GM12878 (cell line): ENCODE measurements around the gene TNP2. TPM values are rescaled to one million over a fixed set of nuclear protein-coding genes. Genes with fewer than 3 reads are reported as not detected.

ENCODE experiments used
- ATF7 ChIP-seq: fragments of 450-650 bp; IDR thresholded peaks from 2 replicates; pipeline ENCODE4 v1.6.1; 2016; ENCODE audit warnings: low read depth, mild to moderate bottlenecking
- BCL3 ChIP-seq: IDR thresholded peaks from 2 replicates; pipeline ENCODE4 v1.6.1; 2011; ENCODE audit warnings: borderline replicate concordance, low read depth, mild to moderate bottlenecking, moderate library complexity, low read length; ENCODE audit not compliant: insufficient read depth, poor library complexity, severe bottlenecking
- BRCA1 ChIP-seq: IDR thresholded peaks from 2 replicates; pipeline ENCODE4 v1.6.1; 2011; ENCODE audit warnings: low read depth, low read length, improper control_type of control experiment
- DPF2 ChIP-seq: fragments of 450-650 bp; IDR thresholded peaks from 2 replicates; pipeline ENCODE4 v1.6.1; 2017; ENCODE audit warnings: mild to moderate bottlenecking
- ESRRA ChIP-seq: IDR thresholded peaks from 2 replicates; pipeline ENCODE4 v1.6.1; 2012; ENCODE audit warnings: mild to moderate bottlenecking, low read length, improper control_type of control experiment
- IRF5 ChIP-seq: fragments of 450-650 bp; IDR thresholded peaks from 2 replicates; pipeline ENCODE4 v1.6.1; 2017; ENCODE audit warnings: borderline replicate concordance
- MAX ChIP-seq: IDR thresholded peaks from 2 replicates; pipeline ENCODE4 v1.6.1; 2012; ENCODE audit warnings: low read depth, low read length, improper control_type of control experiment
- NR2C2 ChIP-seq: IDR thresholded peaks from 2 replicates; pipeline ENCODE4 v1.6.1; 2011; ENCODE audit warnings: borderline replicate concordance, low read depth; ENCODE audit not compliant: control insufficient read depth, insufficient read length
- POLR2A ChIP-seq: IDR thresholded peaks from 2 replicates; pipeline ENCODE4 v1.6.1; 2011; ENCODE audit warnings: low read depth, mild to moderate bottlenecking, low read length
- POLR2AphosphoS2 ChIP-seq: IDR thresholded peaks from 2 replicates; pipeline ENCODE4 v1.6.1; 2011; ENCODE audit warnings: low read depth, mild to moderate bottlenecking, low read length, improper control_type of control experiment, moderate library complexity
- SIX5 ChIP-seq: IDR thresholded peaks from 2 replicates; pipeline ENCODE4 v1.6.1; 2011; ENCODE audit warnings: mild to moderate bottlenecking, low read depth, low read length, moderate library complexity; ENCODE audit not compliant: severe bottlenecking
- SMAD5 ChIP-seq: IDR thresholded peaks from 2 replicates; pipeline ENCODE4 v1.6.1; 2016; ENCODE audit warnings: antibody characterized with exemption, low read depth
- SUPT20H ChIP-seq: IDR thresholded peaks from 2 replicates; pipeline ENCODE4 v1.6.1; 2011; ENCODE audit warnings: low read depth, mild to moderate bottlenecking, low read length, moderate library complexity, borderline replicate concordance; ENCODE audit not compliant: control insufficient read depth
- YY1 ChIP-seq: IDR thresholded peaks from 2 replicates; pipeline ENCODE4 v1.6.1; 2011; ENCODE audit warnings: low read depth, mild to moderate bottlenecking, low read length
- ZBED1 ChIP-seq: IDR thresholded peaks from 2 replicates; pipeline ENCODE4 v1.6.1; 2016; ENCODE audit warnings: borderline replicate concordance
- ZBTB40 ChIP-seq: fragments of 450-650 bp; IDR thresholded peaks from 2 replicates; pipeline ENCODE4 v1.6.1; 2016; ENCODE audit warnings: mild to moderate bottlenecking, moderate library complexity, borderline replicate concordance
- ZNF622 ChIP-seq: fragments of 450-650 bp; IDR thresholded peaks from 2 replicates; pipeline ENCODE4 v1.6.1; 2017; ENCODE audit warnings: mild to moderate bottlenecking, inconsistent platforms
- ZNF687 ChIP-seq: fragments of 450-650 bp; IDR thresholded peaks from 2 replicates; pipeline ENCODE4 v1.6.1; 2017; ENCODE audit warnings: mild to moderate bottlenecking, moderate library complexity
- polyA plus RNA-seq, 11 experiments: library from polyadenylated mRNA; depleted of rRNA in 4 of 11; unstranded in 6 of 11; stranded (reverse) in 5 of 11; fragments of >200 nt; fragmentation: Nextera tagmentation in 4 of 11; fragmentation: Illumina TruSeq in 1 of 11; extraction: Ambion mirVana in 4 of 11; extraction: Trizol in 1 of 11; gene quantifications; 1 replicate in 1 of 11; 2 replicates in 10 of 11; pipeline versions ENCODE4 v1.2.1 to v1.2.3, GENCODE V29; 2011 to 2016; ENCODE audit warnings: inconsistent platforms in 2 of 11, missing spikeins in 2 of 11, low read depth in 1 of 11
- total RNA-seq, 4 experiments: library from RNA; depleted of rRNA in 3 of 4; stranded (reverse); fragments of >200 nt in 3 of 4; fragmentation: Illumina TruSeq in 1 of 4; extraction: Trizol in 1 of 4; gene quantifications; 2 replicates each; pipeline versions ENCODE4 v1.2.1 to v1.2.3, GENCODE V29; 2013 to 2021

The TNP2 gene
- total and polyA plus RNA-seq, 10 of the 15 experiments (the other 5 are each of a cell fraction or from before 2014, with no cell fraction given): not detected

- TF ChIP-seq IRF5 (no peak), NR2C2 (no peak), SMAD5 (peak; percentile 87; the same call in 1 of the 2 replicates), BRCA1 (no peak), ESRRA (no peak), BCL3 (peak; percentile 79), ZNF687 (peak; percentile 96), ZBTB40 (no peak), ZBED1 (no peak), SIX5 (no peak), POLR2AphosphoS2 (peak; percentile 96), SUPT20H (no peak), YY1 (peak; percentile 35; the same call in 1 of the 2 replicates), MAX (no peak; the same call in 1 of the 2 replicates), ZNF622 (no peak), POLR2A (peak; percentile 92), ATF7 (no peak), DPF2 (peak; percentile 93)
These were observed 13.1 kb downstream of the TNP2 start, which contains the start of gene SOCS1 (continued) for GRCh38 chr16:11255737-11256660.
